ENCODE data around the gene TBPL2.
"Not testable (repeated sequence)": the region's sequence is repeated elsewhere in the genome, so short reads cannot be mapped to it uniquely, and the experiment has no call there.

Gene TBPL2

GRCh38 chr14:55388160-55388559 lies 52.3 kb downstream of the TBPL2 start:
- Histone ChIP-seq H3K36me3 (ENCODE audit: control insufficient read depth, insufficient read depth, low read length) (peaks cover 24% of the 10 kb centered on the region), H3K27ac (ENCODE audit: insufficient read depth, low read length, poor library complexity, severe bottlenecking) (no peak overlapping the region), H3K27me3 (replicated peaks; ENCODE audit: control insufficient read depth, insufficient read depth, low read length, poor library complexity, severe bottlenecking) (no peaks in the 10 kb centered on the region), H3K4me3 (ENCODE audit: insufficient read depth, low read depth, low read length, poor library complexity, severe bottlenecking) (no peak overlapping the region), H3K4me1 (ENCODE audit: control insufficient read depth, insufficient read depth, low read length, poor library complexity, severe bottlenecking) (no peaks in the 10 kb centered on the region), H3K9me3 (ENCODE audit: control insufficient read depth, low read length) (no peaks in the 10 kb centered on the region)
- DNase-seq: no peak

GRCh38 chr14:55387121-55387520 lies 53.3 kb downstream of the TBPL2 start:
- no peak overlapping the region for H3K4me3 ChIP-seq (ENCODE audit: insufficient read depth, low read depth, low read length, poor library complexity, severe bottlenecking)
- no peaks in the 10 kb centered on the region for H3K27me3 ChIP-seq (replicated peaks; ENCODE audit: control insufficient read depth, insufficient read depth, low read length, poor library complexity, severe bottlenecking)
- no peaks in the 10 kb centered on the region for H3K4me1 ChIP-seq (ENCODE audit: control insufficient read depth, insufficient read depth, low read length, poor library complexity, severe bottlenecking)
- no peak for DNase-seq
- H3K9me3 ChIP-seq (ENCODE audit: control insufficient read depth, low read length): no peaks in the 10 kb centered on the region
- H3K36me3 ChIP-seq (ENCODE audit: control insufficient read depth, insufficient read depth, low read length): peaks cover 24% of the 10 kb centered on the region
- no peak overlapping the region for H3K27ac ChIP-seq (ENCODE audit: insufficient read depth, low read length, poor library complexity, severe bottlenecking)

DNA sequence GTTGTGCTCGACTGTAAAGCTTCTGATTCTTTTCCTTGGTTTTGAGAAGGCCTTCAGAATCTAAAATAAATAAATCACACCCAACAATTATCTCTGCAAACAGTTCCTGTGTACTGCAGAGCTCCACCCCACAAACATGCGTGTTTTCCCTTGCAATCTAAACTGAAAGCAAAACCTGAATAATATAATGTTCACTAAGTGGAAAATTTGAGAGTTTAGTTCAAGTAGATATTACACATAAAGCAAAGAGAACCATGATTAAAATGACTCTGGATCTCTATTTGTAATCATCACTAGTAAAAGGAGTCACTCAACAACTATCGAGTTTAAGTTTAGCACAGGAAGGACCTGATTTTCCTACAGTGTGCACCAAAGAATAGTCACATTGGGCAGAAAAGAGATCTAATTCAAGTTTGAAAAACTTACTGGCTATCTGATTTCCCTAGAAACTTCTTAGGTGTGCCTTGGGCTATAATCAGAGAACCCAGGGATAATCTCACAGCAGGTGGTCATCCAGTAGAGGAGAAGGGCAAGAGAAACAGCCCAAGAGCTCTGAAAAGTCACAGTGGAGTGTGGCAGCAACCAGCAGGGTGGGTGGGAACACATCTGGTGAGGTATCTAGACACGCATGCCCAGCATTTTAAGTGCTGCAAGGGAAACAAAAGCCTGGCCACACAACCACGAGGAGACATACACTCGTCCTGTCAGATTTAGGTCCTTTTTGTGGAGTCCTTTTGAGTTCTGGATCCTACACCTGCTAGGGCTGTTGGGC lies 54.2 kb downstream of the TBPL2 start:
- Histone ChIP-seq H3K4me3 (ENCODE audit: insufficient read depth, low read depth, low read length, poor library complexity, severe bottlenecking) (no peak overlapping the region), H3K4me1 (ENCODE audit: control insufficient read depth, insufficient read depth, low read length, poor library complexity, severe bottlenecking) (no peaks in the 10 kb centered on the region), H3K27me3 (replicated peaks; ENCODE audit: control insufficient read depth, insufficient read depth, low read length, poor library complexity, severe bottlenecking) (no peaks in the 10 kb centered on the region), H3K27ac (ENCODE audit: insufficient read depth, low read length, poor library complexity, severe bottlenecking) (peak overlapping the region; percentile 45), H3K9me3 (ENCODE audit: control insufficient read depth, low read length) (no peaks in the 10 kb centered on the region), H3K36me3 (ENCODE audit: control insufficient read depth, insufficient read depth, low read length) (peaks cover 33% of the 10 kb centered on the region)
- no peak for DNase-seq

DNA sequence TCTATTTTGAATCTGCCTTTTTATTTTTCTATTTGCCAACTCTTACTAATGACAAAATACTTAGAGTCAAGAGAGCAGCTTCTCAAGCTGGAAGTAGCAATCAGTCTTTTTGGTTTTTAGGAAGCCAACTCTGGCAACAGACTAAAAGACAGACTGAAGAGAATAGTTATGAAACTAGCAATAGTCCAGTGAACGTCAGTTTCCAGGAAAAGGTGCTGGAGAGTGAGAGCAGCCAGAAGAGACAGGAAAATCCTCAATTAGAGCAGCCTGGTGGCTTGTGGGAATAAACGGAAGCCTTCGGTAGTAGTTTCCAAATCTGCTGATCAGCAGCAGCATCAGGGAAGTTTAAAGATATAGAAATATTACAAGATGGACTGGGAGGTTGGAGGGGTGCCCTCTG lies 55.9 kb downstream of the TBPL2 start:
- Histone ChIP-seq H3K9me3 (ENCODE audit: control insufficient read depth, low read length) (no peaks in the 10 kb centered on the region), H3K27me3 (replicated peaks; ENCODE audit: control insufficient read depth, insufficient read depth, low read length, poor library complexity, severe bottlenecking) (no peaks in the 10 kb centered on the region), H3K36me3 (ENCODE audit: control insufficient read depth, insufficient read depth, low read length) (peaks cover 34% of the 10 kb centered on the region), H3K4me1 (ENCODE audit: control insufficient read depth, insufficient read depth, low read length, poor library complexity, severe bottlenecking) (no peaks in the 10 kb centered on the region), H3K4me3 (ENCODE audit: insufficient read depth, low read depth, low read length, poor library complexity, severe bottlenecking) (no peak overlapping the region), H3K27ac (ENCODE audit: insufficient read depth, low read length, poor library complexity, severe bottlenecking) (no peak overlapping the region)
- no peak for DNase-seq

- Histone ChIP-seq H3K27ac (ENCODE audit: insufficient read depth, low read length, poor library complexity, severe bottlenecking) (no peak overlapping the region), H3K27me3 (replicated peaks; ENCODE audit: control insufficient read depth, insufficient read depth, low read length, poor library complexity, severe bottlenecking) (no peaks in the 10 kb centered on the region), H3K4me1 (ENCODE audit: control insufficient read depth, insufficient read depth, low read length, poor library complexity, severe bottlenecking) (no peaks in the 10 kb centered on the region), H3K36me3 (ENCODE audit: control insufficient read depth, insufficient read depth, low read length) (peaks cover 27% of the 10 kb centered on the region), H3K4me3 (ENCODE audit: insufficient read depth, low read depth, low read length, poor library complexity, severe bottlenecking) (no peak overlapping the region), H3K9me3 (ENCODE audit: control insufficient read depth, low read length) (no peaks in the 10 kb centered on the region)
- DNase-seq: no peak
Measured at GRCh38 chr14:55383541-55384140, 56.8 kb downstream of the TBPL2 start.

- DNase-seq; H3K27me3 ChIP-seq (replicated peaks; ENCODE audit: control insufficient read depth, insufficient read depth, low read length, poor library complexity, severe bottlenecking); H3K4me1 ChIP-seq (ENCODE audit: control insufficient read depth, insufficient read depth, low read length, poor library complexity, severe bottlenecking); H3K27ac ChIP-seq (ENCODE audit: insufficient read depth, low read length, poor library complexity, severe bottlenecking); H3K4me3 ChIP-seq (ENCODE audit: insufficient read depth, low read depth, low read length, poor library complexity, severe bottlenecking); H3K9me3 ChIP-seq (ENCODE audit: control insufficient read depth, low read length): not testable (repeated sequence)
- peaks cover 27% of the 10 kb centered on the region for H3K36me3 ChIP-seq (ENCODE audit: control insufficient read depth, insufficient read depth, low read length)
Measured at GRCh38 chr14:55383056-55383466, 57.4 kb downstream of the TBPL2 start.

GRCh38 chr14:55382483-55382882 lies 57.9 kb downstream of the TBPL2 start:
- no peak overlapping the region for H3K4me3 ChIP-seq (ENCODE audit: insufficient read depth, low read depth, low read length, poor library complexity, severe bottlenecking)
- no peaks in the 10 kb centered on the region for H3K27me3 ChIP-seq (replicated peaks; ENCODE audit: control insufficient read depth, insufficient read depth, low read length, poor library complexity, severe bottlenecking)
- H3K4me1 ChIP-seq (ENCODE audit: control insufficient read depth, insufficient read depth, low read length, poor library complexity, severe bottlenecking): no peaks in the 10 kb centered on the region
- no peaks in the 10 kb centered on the region for H3K9me3 ChIP-seq (ENCODE audit: control insufficient read depth, low read length)
- no peak for DNase-seq
- H3K36me3 ChIP-seq (ENCODE audit: control insufficient read depth, insufficient read depth, low read length): peaks cover 27% of the 10 kb centered on the region
- H3K27ac ChIP-seq (ENCODE audit: insufficient read depth, low read length, poor library complexity, severe bottlenecking): no peak overlapping the region

- H3K36me3 ChIP-seq (ENCODE audit: control insufficient read depth, insufficient read depth, low read length): peaks cover 27% of the 10 kb centered on the region
Measured at GRCh38 chr14:55381561-55381960, 58.9 kb downstream of the TBPL2 start.

DNA sequence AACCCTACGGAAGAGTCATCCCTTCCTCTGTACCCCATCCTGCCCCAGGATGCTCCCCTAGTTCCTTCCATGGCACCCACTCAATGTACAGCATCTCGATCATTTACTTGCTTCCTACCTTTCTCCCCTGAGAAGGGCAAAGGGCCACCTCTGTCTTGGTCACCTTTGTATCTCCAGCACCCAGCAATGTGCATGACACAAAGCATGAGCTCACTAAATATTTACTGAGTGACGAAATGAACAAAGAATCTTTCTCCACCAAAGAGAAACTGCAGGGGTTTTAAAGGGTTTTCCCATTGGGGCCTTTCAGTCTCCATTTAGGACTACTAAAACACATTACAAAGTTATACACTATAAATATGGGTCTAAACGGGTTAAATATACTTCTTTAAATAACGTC lies 59.4 kb downstream of the TBPL2 start:
- H3K36me3 ChIP-seq (ENCODE audit: control insufficient read depth, insufficient read depth, low read length): peaks cover 27% of the 10 kb centered on the region
- H3K4me1 ChIP-seq (ENCODE audit: control insufficient read depth, insufficient read depth, low read length, poor library complexity, severe bottlenecking): no peaks in the 10 kb centered on the region
- H3K27me3 ChIP-seq (replicated peaks; ENCODE audit: control insufficient read depth, insufficient read depth, low read length, poor library complexity, severe bottlenecking): no peaks in the 10 kb centered on the region
- no peaks in the 10 kb centered on the region for H3K9me3 ChIP-seq (ENCODE audit: control insufficient read depth, low read length)
- H3K27ac ChIP-seq (ENCODE audit: insufficient read depth, low read length, poor library complexity, severe bottlenecking): no peak overlapping the region
- DNase-seq: no peak
- H3K4me3 ChIP-seq (ENCODE audit: insufficient read depth, low read depth, low read length, poor library complexity, severe bottlenecking): no peak overlapping the region

More at GRCh38 chr14:55381561-55381960, 58.9 kb downstream of the TBPL2 start:
- Histone ChIP-seq H3K27me3 (replicated peaks; ENCODE audit: control insufficient read depth, insufficient read depth, low read length, poor library complexity, severe bottlenecking) (no peaks in the 10 kb centered on the region), H3K4me1 (ENCODE audit: control insufficient read depth, insufficient read depth, low read length, poor library complexity, severe bottlenecking) (no peaks in the 10 kb centered on the region), H3K9me3 (ENCODE audit: control insufficient read depth, low read length) (no peaks in the 10 kb centered on the region), H3K27ac (ENCODE audit: insufficient read depth, low read length, poor library complexity, severe bottlenecking) (no peak overlapping the region), H3K4me3 (ENCODE audit: insufficient read depth, low read depth, low read length, poor library complexity, severe bottlenecking) (no peak overlapping the region)
- DNase-seq: no peak

GRCh38 chr14:55377236-55377635 lies 63.2 kb downstream of the TBPL2 start:
- H3K36me3 ChIP-seq (ENCODE audit: control insufficient read depth, insufficient read depth, low read length): peaks cover 17% of the 10 kb centered on the region
- no peaks in the 10 kb centered on the region for H3K9me3 ChIP-seq (ENCODE audit: control insufficient read depth, low read length)
- no peak overlapping the region for H3K27ac ChIP-seq (ENCODE audit: insufficient read depth, low read length, poor library complexity, severe bottlenecking)
- no peak for DNase-seq
- no peaks in the 10 kb centered on the region for H3K27me3 ChIP-seq (replicated peaks; ENCODE audit: control insufficient read depth, insufficient read depth, low read length, poor library complexity, severe bottlenecking)
- H3K4me3 ChIP-seq (ENCODE audit: insufficient read depth, low read depth, low read length, poor library complexity, severe bottlenecking): no peak overlapping the region
- H3K4me1 ChIP-seq (ENCODE audit: control insufficient read depth, insufficient read depth, low read length, poor library complexity, severe bottlenecking): peaks cover 21% of the 10 kb centered on the region

All from effector memory CD4-positive, alpha-beta T cell (primary cell).